ENCODE measurements around the gene SYNGR3.
"Not testable (repeated sequence)": the region's sequence is repeated elsewhere in the genome, so short reads cannot be mapped to it uniquely, and the experiment has no call there.

DNA sequence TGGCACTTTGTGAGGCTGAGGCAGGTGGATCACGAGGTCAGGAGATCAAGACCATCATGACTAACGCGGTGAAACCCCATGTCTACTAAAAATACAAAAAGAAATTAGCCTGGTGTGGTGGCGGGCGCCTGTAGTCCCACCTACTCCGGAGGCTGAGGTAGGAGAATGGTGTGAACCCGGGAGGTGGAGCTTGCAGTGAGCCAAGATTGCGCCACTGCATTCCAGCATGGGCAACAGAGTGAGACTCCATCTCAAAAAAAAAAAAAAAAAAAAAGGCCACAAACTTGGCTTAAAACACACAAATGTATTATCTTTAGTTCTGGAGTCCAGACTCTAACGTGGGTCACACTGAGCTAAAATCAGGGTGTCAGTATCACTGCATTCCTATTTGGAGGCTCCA, 22.0 kb downstream of the SYNGR3 start:
- TF ChIP-seq, protein P1, sequence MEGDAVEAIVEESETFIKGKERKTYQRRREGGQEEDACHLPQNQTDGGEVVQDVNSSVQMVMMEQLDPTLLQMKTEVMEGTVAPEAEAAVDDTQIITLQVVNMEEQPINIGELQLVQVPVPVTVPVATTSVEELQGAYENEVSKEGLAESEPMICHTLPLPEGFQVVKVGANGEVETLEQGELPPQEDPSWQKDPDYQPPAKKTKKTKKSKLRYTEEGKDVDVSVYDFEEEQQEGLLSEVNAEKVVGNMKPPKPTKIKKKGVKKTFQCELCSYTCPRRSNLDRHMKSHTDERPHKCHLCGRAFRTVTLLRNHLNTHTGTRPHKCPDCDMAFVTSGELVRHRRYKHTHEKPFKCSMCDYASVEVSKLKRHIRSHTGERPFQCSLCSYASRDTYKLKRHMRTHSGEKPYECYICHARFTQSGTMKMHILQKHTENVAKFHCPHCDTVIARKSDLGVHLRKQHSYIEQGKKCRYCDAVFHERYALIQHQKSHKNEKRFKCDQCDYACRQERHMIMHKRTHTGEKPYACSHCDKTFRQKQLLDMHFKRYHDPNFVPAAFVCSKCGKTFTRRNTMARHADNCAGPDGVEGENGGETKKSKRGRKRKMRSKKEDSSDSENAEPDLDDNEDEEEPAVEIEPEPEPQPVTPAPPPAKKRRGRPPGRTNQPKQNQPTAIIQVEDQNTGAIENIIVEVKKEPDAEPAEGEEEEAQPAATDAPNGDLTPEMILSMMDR (IDR thresholded peaks at IDR 0.05), result not testable (repeated sequence)
- not testable (repeated sequence) for TF ChIP-seq POLR2A (IDR thresholded peaks at IDR 0.05)

All from esophagus squamous epithelium (tissue), 4 donors.